ENCODE measurements around the gene EPS8L3.

The EPS8L3 gene

DNA sequence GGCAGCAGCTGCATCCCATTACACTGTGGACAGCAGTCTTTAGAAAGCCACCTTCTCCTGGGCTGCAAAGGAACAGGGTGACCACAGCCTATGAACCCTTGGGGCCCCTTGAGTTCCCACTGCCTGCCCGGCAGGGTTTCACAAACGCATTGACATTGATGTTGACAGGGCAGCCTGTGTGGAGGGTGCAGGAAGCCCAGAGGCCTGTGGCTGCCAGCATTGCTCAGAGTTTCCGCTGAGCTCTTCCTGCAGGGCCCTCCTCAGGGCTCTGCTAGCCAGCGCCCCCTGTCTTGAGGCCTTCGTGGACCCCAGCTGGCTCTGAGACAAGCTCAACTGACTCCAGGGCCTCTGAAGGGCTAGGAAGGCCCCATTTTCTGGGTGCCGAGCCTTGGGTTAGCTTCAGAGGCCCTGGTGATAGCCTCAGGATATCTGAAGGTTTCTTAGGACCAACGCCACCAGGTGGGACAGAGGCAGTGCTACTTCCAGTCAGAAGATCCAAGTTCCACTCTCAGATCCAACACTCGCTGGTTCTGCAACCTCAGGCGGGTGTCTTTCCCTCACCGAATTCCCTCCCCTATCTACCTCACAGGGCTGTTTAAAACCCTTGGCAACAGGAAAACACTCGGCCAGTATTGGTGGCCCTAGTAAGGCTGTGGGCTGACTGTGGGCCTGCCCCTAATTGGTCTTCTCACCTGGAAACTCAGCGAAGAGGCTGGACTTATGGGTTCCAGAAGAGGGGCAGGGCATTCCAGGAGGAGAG, 27.2 kb upstream of the EPS8L3 start:
- peaks cover 29% of the 10 kb centered on the region for H3K4me1 ChIP-seq
- no peak for DNase-seq
- no peak overlapping the region for H3K4me3 ChIP-seq (ENCODE audit: low read depth, low read length)
- TF ChIP-seq, protein P1, sequence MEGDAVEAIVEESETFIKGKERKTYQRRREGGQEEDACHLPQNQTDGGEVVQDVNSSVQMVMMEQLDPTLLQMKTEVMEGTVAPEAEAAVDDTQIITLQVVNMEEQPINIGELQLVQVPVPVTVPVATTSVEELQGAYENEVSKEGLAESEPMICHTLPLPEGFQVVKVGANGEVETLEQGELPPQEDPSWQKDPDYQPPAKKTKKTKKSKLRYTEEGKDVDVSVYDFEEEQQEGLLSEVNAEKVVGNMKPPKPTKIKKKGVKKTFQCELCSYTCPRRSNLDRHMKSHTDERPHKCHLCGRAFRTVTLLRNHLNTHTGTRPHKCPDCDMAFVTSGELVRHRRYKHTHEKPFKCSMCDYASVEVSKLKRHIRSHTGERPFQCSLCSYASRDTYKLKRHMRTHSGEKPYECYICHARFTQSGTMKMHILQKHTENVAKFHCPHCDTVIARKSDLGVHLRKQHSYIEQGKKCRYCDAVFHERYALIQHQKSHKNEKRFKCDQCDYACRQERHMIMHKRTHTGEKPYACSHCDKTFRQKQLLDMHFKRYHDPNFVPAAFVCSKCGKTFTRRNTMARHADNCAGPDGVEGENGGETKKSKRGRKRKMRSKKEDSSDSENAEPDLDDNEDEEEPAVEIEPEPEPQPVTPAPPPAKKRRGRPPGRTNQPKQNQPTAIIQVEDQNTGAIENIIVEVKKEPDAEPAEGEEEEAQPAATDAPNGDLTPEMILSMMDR (IDR thresholded peaks at IDR 0.05; ENCODE audit: low read depth, low read length) = peak; percentile 27
- H3K27me3 ChIP-seq = no peaks in the 10 kb centered on the region
- H3K9me3 ChIP-seq = no peaks in the 10 kb centered on the region; the same call in 1 of the 2 replicates
- H3K36me3 ChIP-seq = no peaks in the 10 kb centered on the region

DNA sequence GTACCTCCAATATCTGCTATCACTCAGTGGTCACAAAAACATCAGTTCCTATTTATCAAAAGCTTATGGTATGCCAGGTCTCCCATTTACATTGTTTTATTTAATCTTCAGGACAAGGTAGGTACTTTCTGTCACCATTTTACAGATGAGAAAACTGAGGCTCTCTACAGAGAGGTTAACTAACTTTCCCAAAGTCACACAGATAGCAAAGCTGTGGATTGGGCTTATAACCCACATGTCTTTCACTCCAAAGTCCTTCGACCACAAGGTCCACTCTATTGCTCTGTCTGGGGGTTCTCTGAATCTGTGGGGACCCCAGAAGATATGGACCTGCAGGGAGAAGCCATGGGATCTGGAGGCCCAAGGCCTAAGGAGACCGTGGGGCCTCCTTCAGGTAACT, 26.6 kb upstream of the EPS8L3 start:
- peaks cover 29% of the 10 kb centered on the region for H3K4me1 ChIP-seq
- H3K36me3 ChIP-seq = no peaks in the 10 kb centered on the region
- no peaks in the 10 kb centered on the region; the same call in 1 of the 2 replicates for H3K9me3 ChIP-seq
- no peaks in the 10 kb centered on the region for H3K27me3 ChIP-seq
- DNase-seq = no peak
- TF ChIP-seq, protein P1 (IDR thresholded peaks at IDR 0.05; ENCODE audit: low read depth, low read length) = no peak
- H3K4me3 ChIP-seq (ENCODE audit: low read depth, low read length) = no peak overlapping the region

DNA sequence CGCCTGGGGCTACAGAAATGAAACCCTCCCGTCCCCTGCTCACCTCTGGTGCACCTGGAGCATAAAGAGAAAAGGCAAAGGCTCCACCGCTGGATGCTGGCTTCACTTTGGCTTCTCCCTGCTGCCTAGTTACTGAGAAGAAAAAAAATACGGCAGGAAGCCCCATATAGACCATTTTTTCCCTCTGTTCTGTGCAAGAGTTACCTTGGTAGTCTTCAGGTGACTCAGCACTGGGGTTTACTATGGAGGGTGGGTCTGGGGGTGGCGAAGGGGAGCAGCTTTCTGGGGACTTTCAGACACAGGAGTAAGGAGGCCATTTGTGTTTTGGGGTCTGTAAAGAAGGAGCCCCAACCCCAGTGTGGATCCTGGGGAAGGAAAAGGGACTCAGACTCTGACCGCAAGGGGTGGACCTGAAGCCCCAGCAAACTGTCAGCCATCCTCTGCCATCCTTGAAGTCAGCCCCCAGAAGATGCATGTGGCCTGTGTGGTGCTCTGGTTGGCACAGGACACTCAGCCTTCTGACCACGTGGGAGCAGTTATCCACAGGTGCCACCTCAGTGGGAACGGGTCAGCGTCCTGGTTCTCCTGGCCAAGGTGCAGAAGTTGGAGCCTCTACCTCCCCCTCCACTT, 25.9 kb upstream of the EPS8L3 start:
- TF ChIP-seq, protein P1 (IDR thresholded peaks at IDR 0.05; ENCODE audit: low read depth, low read length) = no peak
- no peaks in the 10 kb centered on the region for H3K36me3 ChIP-seq
- no peaks in the 10 kb centered on the region; the same call in 1 of the 2 replicates for H3K9me3 ChIP-seq
- no peak overlapping the region for H3K4me3 ChIP-seq (ENCODE audit: low read depth, low read length)
- no peak for DNase-seq
- H3K27me3 ChIP-seq = no peaks in the 10 kb centered on the region
- H3K4me1 ChIP-seq = peaks cover 29% of the 10 kb centered on the region

DNA sequence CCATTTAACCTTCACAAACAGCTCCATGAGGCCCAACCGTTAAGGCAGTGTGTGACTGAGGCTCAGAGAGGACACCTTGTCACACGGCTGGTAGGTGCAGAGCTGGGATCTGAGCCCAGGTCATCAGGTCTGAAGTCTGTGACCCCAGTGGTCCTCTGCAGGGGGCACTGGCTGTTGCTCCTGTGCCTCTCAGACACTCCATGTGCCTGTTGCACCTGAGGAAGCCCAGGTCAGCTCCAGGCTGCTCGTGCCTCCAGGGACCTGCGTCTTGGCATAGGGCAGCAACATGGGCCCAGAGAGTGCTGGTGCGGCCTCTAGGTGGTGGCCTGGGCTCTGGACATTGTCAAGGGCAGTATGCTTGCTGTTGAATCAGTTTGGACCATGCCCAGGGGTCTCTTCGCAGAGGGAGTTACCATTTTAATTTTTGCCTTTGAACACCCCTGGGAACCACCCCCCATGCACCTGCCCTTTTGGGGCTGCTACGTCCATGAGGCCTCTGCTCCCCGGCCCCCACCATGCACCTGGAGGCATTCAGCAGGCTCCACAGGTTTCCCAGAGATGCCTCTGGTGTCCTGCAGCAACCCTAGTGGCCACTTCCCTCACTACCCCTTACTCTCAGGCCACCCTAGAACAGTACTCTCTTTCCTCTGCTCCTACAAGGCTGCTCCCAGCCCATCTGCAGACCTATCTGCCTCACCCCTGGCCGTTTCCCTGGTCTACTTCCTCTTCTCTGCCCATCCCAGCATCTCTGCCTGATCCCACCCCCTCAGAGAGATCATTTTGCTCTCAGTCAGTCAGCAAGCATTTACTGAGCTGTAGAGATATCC, 25.2 kb upstream of the EPS8L3 start:
- Histone ChIP-seq H3K36me3 (no peaks in the 10 kb centered on the region), H3K4me3 (ENCODE audit: low read depth, low read length) (no peak overlapping the region), H3K9me3 (no peaks in the 10 kb centered on the region; the same call in 1 of the 2 replicates), H3K4me1 (peaks cover 22% of the 10 kb centered on the region), H3K27me3 (no peaks in the 10 kb centered on the region)
- TF ChIP-seq, protein P1 (IDR thresholded peaks at IDR 0.05; ENCODE audit: low read depth, low read length) = peak; percentile 56
- no peak for DNase-seq

DNA sequence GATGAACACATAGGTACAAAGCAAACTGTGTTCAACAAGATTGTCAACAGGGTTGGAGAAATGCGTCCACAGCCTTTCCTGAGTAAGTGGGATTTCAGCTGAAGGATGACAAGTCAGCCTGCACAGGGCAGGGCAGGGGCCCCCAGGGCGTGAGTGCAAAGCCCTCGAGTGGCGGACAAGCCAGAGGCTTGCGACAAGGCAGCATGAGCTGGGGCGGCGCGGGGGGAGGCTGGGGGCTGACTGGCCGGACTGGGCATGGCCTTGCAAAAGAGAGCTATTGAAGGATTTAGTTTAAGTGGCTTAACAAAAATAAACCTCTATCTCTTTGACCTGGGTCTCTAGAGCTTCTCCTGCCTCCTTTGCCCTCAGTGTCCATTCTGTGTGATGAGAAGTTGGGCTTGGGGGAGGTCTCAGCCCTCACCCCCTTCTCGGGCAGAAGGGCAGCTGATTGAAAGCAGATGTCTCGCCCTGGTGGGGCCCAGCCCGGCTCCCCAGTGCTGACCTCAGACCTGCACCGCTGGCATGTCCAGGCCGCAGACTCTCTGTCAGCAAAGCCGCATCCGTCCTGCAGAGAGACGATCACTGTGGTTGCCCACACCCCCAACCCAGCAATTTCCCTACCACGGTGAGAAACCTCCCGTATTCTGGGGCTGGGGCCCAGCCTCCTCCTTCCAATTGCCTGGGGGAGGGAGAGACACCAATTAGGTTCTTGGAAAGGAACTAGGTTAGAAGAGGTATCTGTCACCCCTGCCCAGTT, 24.3 kb upstream of the EPS8L3 start:
- DNase-seq = no peak
- TF ChIP-seq, protein P1 (IDR thresholded peaks at IDR 0.05; ENCODE audit: low read depth, low read length) = no peak
- peaks cover 13% of the 10 kb centered on the region for H3K4me1 ChIP-seq
- H3K27me3 ChIP-seq = no peaks in the 10 kb centered on the region
- H3K9me3 ChIP-seq = no peaks in the 10 kb centered on the region; the same call in 1 of the 2 replicates
- no peak overlapping the region for H3K4me3 ChIP-seq (ENCODE audit: low read depth, low read length)
- H3K36me3 ChIP-seq = no peaks in the 10 kb centered on the region
